ENCODE data around the gene SLC37A4.

- no peak for TF ChIP-seq CTCF (conservative IDR thresholded peaks at IDR 0.05 in 1 of 2, IDR thresholded peaks at IDR 0.05 in 1 of 2; ENCODE audit: extremely low read depth in 1 of 2, insufficient read depth in 1 of 2, low read depth in 1 of 2, low read length in 2 of 2)
- no peak for TF ChIP-seq EZH2 (IDR thresholded peaks at IDR 0.05; ENCODE audit: borderline replicate concordance, low read length)
These were observed 698 bp downstream of the SLC37A4 start for GRCh38 chr11:119030029-119030328.

Data from mammary epithelial cell (primary cell).